Measurements from ENCODE around the gene SMIM24.

DNA sequence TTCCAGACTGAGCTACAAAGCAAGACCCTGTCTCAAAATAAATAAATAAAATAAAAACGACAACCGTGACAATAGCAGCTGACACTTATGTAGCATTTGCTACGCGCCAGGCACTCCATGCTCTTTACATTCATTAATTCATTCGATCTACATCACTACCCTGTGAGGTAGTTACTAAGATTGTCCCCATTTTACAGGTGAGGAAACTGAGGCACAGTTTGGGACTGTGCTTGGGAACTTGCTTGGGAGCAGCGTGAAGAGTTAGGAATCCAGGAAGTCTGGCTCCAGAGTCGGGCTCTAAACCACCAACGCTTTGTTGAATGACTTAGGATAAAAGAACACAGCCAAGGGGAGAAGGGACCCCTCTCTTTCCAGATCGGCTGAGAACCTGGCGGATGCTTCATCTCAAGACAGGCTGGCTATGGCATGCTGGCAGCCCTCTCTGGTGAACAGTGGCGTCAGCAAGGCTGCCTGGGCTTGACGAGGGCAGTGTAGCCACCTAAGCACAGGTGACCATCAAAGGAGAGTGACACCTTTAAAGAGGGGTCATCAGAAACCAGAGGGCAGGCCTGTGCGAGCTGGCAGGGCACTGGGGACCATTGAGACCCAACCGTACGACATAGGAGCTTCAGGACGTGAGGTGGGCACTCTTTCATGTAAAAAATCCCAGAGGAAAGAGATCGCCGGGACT, 19.6 kb upstream of the SMIM24 start:
- TF ChIP-seq, protein P1, sequence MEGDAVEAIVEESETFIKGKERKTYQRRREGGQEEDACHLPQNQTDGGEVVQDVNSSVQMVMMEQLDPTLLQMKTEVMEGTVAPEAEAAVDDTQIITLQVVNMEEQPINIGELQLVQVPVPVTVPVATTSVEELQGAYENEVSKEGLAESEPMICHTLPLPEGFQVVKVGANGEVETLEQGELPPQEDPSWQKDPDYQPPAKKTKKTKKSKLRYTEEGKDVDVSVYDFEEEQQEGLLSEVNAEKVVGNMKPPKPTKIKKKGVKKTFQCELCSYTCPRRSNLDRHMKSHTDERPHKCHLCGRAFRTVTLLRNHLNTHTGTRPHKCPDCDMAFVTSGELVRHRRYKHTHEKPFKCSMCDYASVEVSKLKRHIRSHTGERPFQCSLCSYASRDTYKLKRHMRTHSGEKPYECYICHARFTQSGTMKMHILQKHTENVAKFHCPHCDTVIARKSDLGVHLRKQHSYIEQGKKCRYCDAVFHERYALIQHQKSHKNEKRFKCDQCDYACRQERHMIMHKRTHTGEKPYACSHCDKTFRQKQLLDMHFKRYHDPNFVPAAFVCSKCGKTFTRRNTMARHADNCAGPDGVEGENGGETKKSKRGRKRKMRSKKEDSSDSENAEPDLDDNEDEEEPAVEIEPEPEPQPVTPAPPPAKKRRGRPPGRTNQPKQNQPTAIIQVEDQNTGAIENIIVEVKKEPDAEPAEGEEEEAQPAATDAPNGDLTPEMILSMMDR (IDR thresholded peaks at IDR 0.05): no peak
- TF ChIP-seq POLR2A (IDR thresholded peaks at IDR 0.05) (no peak), EP300 (IDR thresholded peaks at IDR 0.05) (no peak)
